GM12892 (cell line): ENCODE data around the gene FAAP20.

Source experiments
- POLR2A ChIP-seq: IDR thresholded peaks from 2 replicates; pipeline ENCODE4 v1.6.1; 2011; ENCODE audit warnings: low read depth, low read length, control low read depth
- POLR2AphosphoS5 ChIP-seq: IDR thresholded peaks from 2 replicates; pipeline ENCODE4 v1.6.1; 2011; ENCODE audit warnings: low read depth, low read length, control low read depth
- TAF1 ChIP-seq: IDR thresholded peaks from 2 replicates; pipeline ENCODE4 v1.6.1; 2011; ENCODE audit warnings: low read depth, mild to moderate bottlenecking, control low read depth, low read length, borderline replicate concordance

DNA sequence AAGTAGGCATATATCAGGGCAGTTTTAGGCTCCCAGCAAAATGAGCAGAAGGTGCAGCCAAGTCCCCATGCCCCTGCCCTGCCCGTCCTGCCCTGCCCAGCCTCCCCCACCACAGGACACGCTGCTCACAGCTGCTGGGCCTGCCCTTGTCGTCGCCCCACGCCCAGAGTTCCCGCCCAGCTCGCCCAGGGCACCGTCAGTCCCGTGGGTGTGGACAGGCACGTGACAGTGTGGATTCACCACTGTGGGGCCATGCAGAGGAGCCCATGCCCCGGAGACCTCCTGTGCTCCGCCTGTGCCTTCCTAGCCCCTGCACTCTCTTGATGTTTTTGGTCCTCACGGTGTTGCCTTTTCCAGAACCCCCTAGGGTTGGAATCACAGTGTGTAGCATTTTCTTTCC lies 7.0 kb downstream of the FAAP20 start:
- TF ChIP-seq POLR2A = no peak
- no peak for TF ChIP-seq POLR2AphosphoS5
- no peak for TF ChIP-seq TAF1
